Erythroblast (primary cell): ENCODE measurements around the gene ZSWIM8.

ENCODE experiments used
- DNase-seq, 2 experiments: peaks; one replicate each; lab custom pipeline; 2025; lab: John Stamatoyannopoulos, UW
- GATA1 ChIP-seq: IDR thresholded peaks from 2 replicates; pipeline ENCODE4 v1.6.1; 2011; ENCODE audit warnings: low read depth, mild to moderate bottlenecking, control low read depth, low read length, moderate library complexity
- POLR2A ChIP-seq: IDR thresholded peaks from 2 replicates; pipeline ENCODE4 v1.6.1; 2011; ENCODE audit warnings: mild to moderate bottlenecking, low read length

Gene ZSWIM8

GRCh38 chr10:73808021-73808815, 22.8 kb downstream of the ZSWIM8 start:
- no peak for DNase-seq
- no peak for TF ChIP-seq GATA1
- no peak for TF ChIP-seq POLR2A

GRCh38 chr10:73809061-73809818, 23.8 kb downstream of the ZSWIM8 start:
- TF ChIP-seq GATA1 (no peak), POLR2A (no peak)
- peak in 1 of 2 experiments; percentile 29 for DNase-seq

- peak; percentile 43 to 55 for DNase-seq
- TF ChIP-seq POLR2A (no peak), GATA1 (no peak)
These were observed 24.9 kb downstream of the ZSWIM8 start for GRCh38 chr10:73810358-73810734.

- peak; percentile 59 to 72 for DNase-seq
- TF ChIP-seq GATA1 (no peak), POLR2A (no peak)
These were observed 25.5 kb downstream of the ZSWIM8 start for GRCh38 chr10:73810735-73811465.

GRCh38 chr10:73812657-73813056, 27.3 kb downstream of the ZSWIM8 start:
- DNase-seq, result no peak
- TF ChIP-seq GATA1 (no peak), POLR2A (no peak)

- no peak for TF ChIP-seq POLR2A
- no peak for TF ChIP-seq GATA1
- no peak for DNase-seq
These were observed 27.9 kb downstream of the ZSWIM8 start for GRCh38 chr10:73813333-73813732.

GRCh38 chr10:73814276-73814895, 29.0 kb downstream of the ZSWIM8 start:
- no peak for TF ChIP-seq GATA1
- no peak for TF ChIP-seq POLR2A
- DNase-seq, result no peak

- TF ChIP-seq GATA1 (no peak), POLR2A (no peak)
- peak; percentile 42 to 55 for DNase-seq
These were observed 29.7 kb downstream of the ZSWIM8 start for GRCh38 chr10:73814896-73815718.

- TF ChIP-seq GATA1, result no peak
- TF ChIP-seq POLR2A, result no peak
- no peak for DNase-seq
These were observed 30.3 kb downstream of the ZSWIM8 start for GRCh38 chr10:73815719-73816030.

GRCh38 chr10:73816917-73817729, 31.7 kb downstream of the ZSWIM8 start:
- DNase-seq, result peak; percentile 28 to 37
- TF ChIP-seq POLR2A (no peak), GATA1 (no peak)

- DNase-seq, result no peak
- TF ChIP-seq GATA1 (no peak), POLR2A (no peak)
These were observed 32.4 kb downstream of the ZSWIM8 start for GRCh38 chr10:73817826-73818225.

GRCh38 chr10:73818402-73818801, 33.0 kb downstream of the ZSWIM8 start:
- TF ChIP-seq POLR2A, result no peak
- no peak for TF ChIP-seq GATA1
- DNase-seq, result no peak
